K562 (cell line): ENCODE data around the gene ZNF219. TPM values are rescaled to one million over a fixed set of nuclear protein-coding genes. Genes with fewer than 3 reads are reported as not detected.
A peak's percentile ranks its signal among the peaks of the same experiment; 100 is the strongest.

Experiments used
- ATAC-seq: fragments of 200-7000 bp; cut with Tn5 transposase; 3 replicates; pipeline ENCODE4 v1.9.1; 2020; ENCODE audit warnings: moderate library complexity
- BruUV-seq: library from RNA; stranded (reverse); fragments of 400-500 nt; replicated peaks from 2 replicates; lab custom pipeline; 2021; lab: Mats Ljungman, UMichigan
- CTCF ChIA-PET: fragments of 300-600 bp; formaldehyde crosslinking; extraction: SDS; loops from one replicate; lab custom pipeline; 2021; ENCODE audit warnings: low intra/inter-chr PET ratio; lab: Yijun Ruan, JAX
- POLR2A ChIA-PET: fragments of 300-600, 350-650 bp; sonication (Branson Sonifier 250); formaldehyde crosslinking; extraction: SDS; loops from one replicate; lab custom pipeline; 2021; ENCODE audit warnings: antibody characterized with exemption, inconsistent platforms; lab: Yijun Ruan, JAX
- DNase-seq, 4 experiments: peaks; one replicate each; pipeline versions ENCODE4 v3.0.0 to v3.0.0-alpha.2; 2011 to 2018; ENCODE audit warnings: low spot score in 3 of 4, mixed read lengths in 3 of 4; ENCODE audit errors: extremely low read depth in 1 of 4
- FAIRE-seq: peaks from 2 replicates; lab custom pipeline; 2011; peaks lifted over from hg19 to GRCh38; lab: Jason Lieb, UNC
- H2AFZ ChIP-seq: 2 replicates; pipeline ENCODE4 v1.6.0; 2011; ENCODE audit warnings: low read depth, low read length, control low read depth, inconsistent platforms
- H3K27ac ChIP-seq: fragments of 200-600 bp; 3 replicates; pipeline ENCODE4 v1.8.0; 2011; ENCODE audit warnings: low read depth, mild to moderate bottlenecking, control low read depth, inconsistent platforms, low read length, moderate library complexity, mixed read lengths; ENCODE audit errors: extremely low read depth
- H3K27me3 ChIP-seq, 2 experiments: fragments of 300-600 bp in 1 of 2; 2 replicates in 1 of 2; 3 replicates in 1 of 2; pipeline versions ENCODE4 v1.6.0 to v1.8.0; 2011; ENCODE audit warnings: inconsistent platforms in 2 of 2, low read length in 2 of 2, mild to moderate bottlenecking in 1 of 2, mixed read lengths in 1 of 2, moderate library complexity in 1 of 2; ENCODE audit not compliant: control insufficient read depth in 2 of 2, insufficient read depth in 2 of 2
- H3K36me3 ChIP-seq: fragments of 300-600 bp; 3 replicates; pipeline ENCODE4 v1.8.0; 2011; ENCODE audit warnings: mild to moderate bottlenecking, low read length, inconsistent platforms; ENCODE audit not compliant: control insufficient read depth, insufficient read depth
- H3K4me1 ChIP-seq, 2 experiments: fragments of 200-600 bp in 1 of 2; replicated peaks in 1 of 2; 2 replicates in 1 of 2; 3 replicates in 1 of 2; pipeline versions ENCODE4 v1.5.1 to v1.8.0; 2011; ENCODE audit warnings: inconsistent platforms in 2 of 2, low read length in 2 of 2, mild to moderate bottlenecking in 1 of 2, mixed read lengths in 1 of 2, moderate library complexity in 1 of 2; ENCODE audit not compliant: control insufficient read depth in 2 of 2, insufficient read depth in 2 of 2
- H3K4me2 ChIP-seq: 2 replicates; pipeline ENCODE4 v1.6.1; 2011; ENCODE audit warnings: low read length, control low read depth, inconsistent platforms, mixed read lengths; ENCODE audit not compliant: insufficient read depth
- H3K4me3 ChIP-seq: fragments of 200-600 bp; sonication (generic), shearing (Covaris generic); 2 replicates; pipeline ENCODE4 v1.5.1; 2016; ENCODE audit warnings: control low read depth, inconsistent platforms
- H3K79me2 ChIP-seq: fragments of 200-600 bp; 3 replicates; pipeline ENCODE4 v1.8.0; 2011; ENCODE audit warnings: low read length, inconsistent platforms; ENCODE audit not compliant: control insufficient read depth, insufficient read depth
- H3K9ac ChIP-seq, 2 experiments: 2 replicates each; pipeline versions ENCODE4 v1.6.0 to v1.6.1; 2011; ENCODE audit warnings: low read depth in 2 of 2, low read length in 2 of 2, control low read depth in 1 of 2, inconsistent platforms in 1 of 2, mild to moderate bottlenecking in 1 of 2, mixed read lengths in 1 of 2; ENCODE audit not compliant: insufficient read depth in 1 of 2
- H3K9me1 ChIP-seq: one replicate; pipeline ENCODE4 v1.6.0; 2011; ENCODE audit warnings: inconsistent platforms, mild to moderate bottlenecking, low read length, moderate library complexity; ENCODE audit not compliant: control insufficient read depth, insufficient read depth
- H3K9me3 ChIP-seq: replicated peaks from 2 replicates; pipeline ENCODE4 v1.5.1; 2011; ENCODE audit warnings: low read depth, low read length, inconsistent platforms; ENCODE audit not compliant: control insufficient read depth, insufficient read depth
- H4K20me1 ChIP-seq: replicated peaks from 2 replicates; pipeline ENCODE4 v1.6.1; 2011; ENCODE audit warnings: low read length, inconsistent platforms, mixed read lengths; ENCODE audit not compliant: control insufficient read depth, insufficient read depth
- ATF4 ChIP-seq: fragments of 450-650 bp; formaldehyde crosslinking; IDR thresholded peaks from 2 replicates; pipeline ENCODE4 v1.4.0; 2022; ENCODE audit warnings: mild to moderate bottlenecking, moderate library complexity
- DPF2 ChIP-seq: fragments of 450-650 bp; IDR thresholded peaks from 2 replicates; pipeline ENCODE4 v1.6.1; 2016
- FOXP4 ChIP-seq: sonication (generic); formaldehyde crosslinking; IDR thresholded peaks from 2 replicates; pipeline ENCODE4 v1.8.0; 2022; ENCODE audit warnings: mild to moderate bottlenecking, missing genetic modification reagents, borderline replicate concordance
- GTF2F1 ChIP-seq: IDR thresholded peaks from 2 replicates; pipeline ENCODE4 v1.6.1; 2011; ENCODE audit warnings: low read depth, low read length, improper control_type of control experiment
- KDM1A ChIP-seq, 2 experiments: fragments of 450-650 bp; IDR thresholded peaks; 2 replicates each; pipeline ENCODE4 v1.6.1; 2016; ENCODE audit warnings: mild to moderate bottlenecking in 2 of 2
- PHTF2 ChIP-seq: fragments of 250-450 bp; sonication (Bioruptor Pico); IDR thresholded peaks from 2 replicates; pipeline ENCODE4 v1.5.0; 2021; ENCODE audit warnings: mild to moderate bottlenecking
- RUNX1 ChIP-seq: sonication (generic); IDR thresholded peaks from 2 replicates; pipeline ENCODE4 v1.6.1; 2016; ENCODE audit warnings: antibody characterized with exemption, low read depth
- ZBTB17 ChIP-seq: fragments of 450-650 bp; formaldehyde crosslinking; IDR thresholded peaks from 2 replicates; pipeline ENCODE4 v1.4.0; 2020; ENCODE audit warnings: mild to moderate bottlenecking
- ZBTB26 ChIP-seq: fragments of 450-650 bp; formaldehyde crosslinking; IDR thresholded peaks from 2 replicates; pipeline ENCODE4 v1.4.0; 2022; ENCODE audit warnings: missing genetic modification characterization
- WGBS: fragments of 100-300 bp; shearing (Covaris generic); methylation state at CpG from one replicate; pipeline ENCODE4 v1.1.6; 2016; ENCODE audit warnings: low coverage, mixed read lengths; ENCODE audit not compliant: insufficient coverage; ENCODE audit errors: missing lambda C conversion rate; 5-methylcytosine and 5-hydroxymethylcytosine counted together
- in situ Hi-C: fragments of 300-500 bp; cut with MboI; formaldehyde crosslinking; loops from 4 replicates; pipeline ENCODE4 v1.15.0; 2018; ENCODE audit warnings: inconsistent platforms, mixed read lengths
- intact Hi-C: fragments of 100-400 bp; cut with micrococcal nuclease; formaldehyde crosslinking; loops from 2 replicates; pipeline ENCODE4 v1.14.2; 2022
- polyA plus RNA-seq, 8 experiments: library from polyadenylated mRNA; depleted of rRNA in 4 of 8; stranded (reverse) in 5 of 8; unstranded in 3 of 8; fragments of >200 nt; fragmentation: Nextera tagmentation in 2 of 8; fragmentation: Illumina TruSeq in 1 of 8; extraction: Ambion mirVana in 2 of 8; extraction: Trizol in 1 of 8; gene quantifications; 2 replicates each; pipeline versions ENCODE4 v1.2.1 to v1.2.3, GENCODE V29; 2011 to 2014; ENCODE audit warnings: inconsistent platforms in 1 of 8, missing spikeins in 1 of 8
- total RNA-seq, 7 experiments: library from RNA; depleted of rRNA in 6 of 7; stranded (reverse); fragments of >200 nt in 6 of 7; fragmentation: Illumina TruSeq in 2 of 7; extraction: Trizol in 2 of 7; gene quantifications; 2 replicates each; pipeline versions ENCODE4 v1.2.1 to v1.2.3, GENCODE V29; 2011 to 2021; ENCODE audit warnings: low replicate concordance in 1 of 7

Gene ZNF219
- total and polyA plus RNA-seq, 9 of the 15 experiments (the other 6 are each of a cell fraction or from before 2014, with no cell fraction given): 0.29 to 10.6 (median 2.8) TPM

GRCh38 chr14:21047378-21047781, 51.1 kb downstream of the ZNF219 start:
- Histone ChIP-seq H3K4me1 (peaks cover 5 to 18% of the 10 kb centered on the region in 2 experiments; a peak in 4 of 5 replicates), H3K36me3 (no peaks in the 10 kb centered on the region), H3K4me3 (no peak overlapping the region), H3K27ac (no peak overlapping the region), H3K9me1 (no peaks in the 10 kb centered on the region), H4K20me1 (no peaks in the 10 kb centered on the region), H3K27me3 (no peaks in the 10 kb centered on the region), H3K4me2 (no peak overlapping the region), H3K9me3 (no peaks in the 10 kb centered on the region), H3K79me2 (no peaks in the 10 kb centered on the region), H3K9ac (no peak overlapping the region), H2AFZ (no peak overlapping the region; the same call in 1 of the 2 replicates)
- no peak for ATAC-seq
- FAIRE-seq: no peak
- no peak for TF ChIP-seq GTF2F1
- 0 out of 2 replicates have a peak, but pooled peaks have one; percentile 36 for TF ChIP-seq ZBTB17 (CRISPR knock-in tag)
- DNase-seq: no peak
- in situ Hi-C loops: no loop called here
- BruUV-seq: no TSS peak
- intact Hi-C loops: no loop called here
- ChIA-PET CTCF (no interaction called here), POLR2A (interaction anchor here (1.3 to 1.9 kb wide), 3 partner anchors 10 to 32 kb away, joined by 4 to 5 read pairs (median 5); partner anchors contain the start of gene RNASE8)
- WGBS: 54% methylated on average over 2 of the region's 2 CpGs

- H3K4me2 ChIP-seq: peak overlapping the region; percentile 53
- WGBS: 22% methylated on average over 5 of the region's 6 CpGs
- FAIRE-seq (peak; percentile 55), DNase-seq (peak in 2 of 4 experiments; percentile 47 to 57), ATAC-seq (peak; percentile 47)
- in situ Hi-C loops: no loop called here
- H3K27ac ChIP-seq: peak overlapping the region; percentile 38; the same call in 1 of the 3 replicates
- POLR2A ChIA-PET: interaction anchor here (0.9 kb wide), 1 partner anchor 16 kb away, joined by 3 read pairs; no protein-coding TSS in a partner anchor
- no peak overlapping the region for H3K4me3 ChIP-seq
- H3K4me1 ChIP-seq: peaks cover 5 to 18% of the 10 kb centered on the region in 2 experiments; a peak in 4 of 5 replicates
- H3K79me2 ChIP-seq: no peaks in the 10 kb centered on the region
- CTCF ChIA-PET: interaction anchor here (0.9 kb wide), 1 partner anchor 29 kb away, joined by 3 read pairs; no protein-coding TSS in a partner anchor
- intact Hi-C loops: loop anchor here (5.0 kb wide), 1 partner anchor 187 kb away; no protein-coding TSS in a partner anchor
- peak overlapping the region; percentile 86 for H2AFZ ChIP-seq
- H3K9me3 ChIP-seq: no peaks in the 10 kb centered on the region
- H3K27me3 ChIP-seq: no peaks in the 10 kb centered on the region
- H3K36me3 ChIP-seq: no peaks in the 10 kb centered on the region
- H4K20me1 ChIP-seq: no peaks in the 10 kb centered on the region
- BruUV-seq: no TSS peak
- no peaks in the 10 kb centered on the region for H3K9me1 ChIP-seq
- peak overlapping the region; percentile 22 to 31; a peak in 1 of 4 replicates for H3K9ac ChIP-seq
- peak; percentile 71 for TF ChIP-seq DPF2
- no peak for TF ChIP-seq ATF4
- no peak for TF ChIP-seq PHTF2 (CRISPR knock-in tag)
- TF ChIP-seq RUNX1: no peak
- no peak for TF ChIP-seq ZBTB26 (CRISPR knock-in tag)
- no peak for TF ChIP-seq KDM1A (IDR thresholded peaks at IDR 0.05)
- TF ChIP-seq FOXP4: no peak
These were observed 54.4 kb downstream of the ZNF219 start for GRCh38 chr14:21043974-21044618.
